Sigmoid colon (tissue), 4 donors: ENCODE results near the gene RAPGEF2.

Experiments
- EP300 ChIP-seq, 4 donors: sonication (generic); formaldehyde crosslinking; IDR thresholded peaks; one replicate each; pipeline ENCODE4 v1.6.1; 2017; ENCODE audit warnings: antibody characterized with exemption in 4 of 4
- POLR2A ChIP-seq, 2 donors: fragments of 450-650 bp; IDR thresholded peaks; one replicate each; pipeline ENCODE4 v1.6.1; 2016; ENCODE audit warnings: antibody characterized with exemption in 2 of 2, mild to moderate bottlenecking in 2 of 2, moderate library complexity in 2 of 2
- POLR2AphosphoS5 ChIP-seq, 4 donors: sonication (generic); formaldehyde crosslinking; IDR thresholded peaks; one replicate each; pipeline ENCODE4 v1.6.1; 2017; ENCODE audit warnings: antibody characterized with exemption in 4 of 4
- TF ChIP-seq, protein P1 (sequence below), 4 experiments: fragments of 450-650 bp in 3 of 4; fragments of 200-600 bp in 1 of 4; IDR thresholded peaks; one replicate each; pipeline ENCODE4 v1.5.1; 2016 to 2019; ENCODE audit warnings: antibody characterized with exemption in 4 of 4, mild to moderate bottlenecking in 3 of 4, moderate library complexity in 2 of 4

DNA sequence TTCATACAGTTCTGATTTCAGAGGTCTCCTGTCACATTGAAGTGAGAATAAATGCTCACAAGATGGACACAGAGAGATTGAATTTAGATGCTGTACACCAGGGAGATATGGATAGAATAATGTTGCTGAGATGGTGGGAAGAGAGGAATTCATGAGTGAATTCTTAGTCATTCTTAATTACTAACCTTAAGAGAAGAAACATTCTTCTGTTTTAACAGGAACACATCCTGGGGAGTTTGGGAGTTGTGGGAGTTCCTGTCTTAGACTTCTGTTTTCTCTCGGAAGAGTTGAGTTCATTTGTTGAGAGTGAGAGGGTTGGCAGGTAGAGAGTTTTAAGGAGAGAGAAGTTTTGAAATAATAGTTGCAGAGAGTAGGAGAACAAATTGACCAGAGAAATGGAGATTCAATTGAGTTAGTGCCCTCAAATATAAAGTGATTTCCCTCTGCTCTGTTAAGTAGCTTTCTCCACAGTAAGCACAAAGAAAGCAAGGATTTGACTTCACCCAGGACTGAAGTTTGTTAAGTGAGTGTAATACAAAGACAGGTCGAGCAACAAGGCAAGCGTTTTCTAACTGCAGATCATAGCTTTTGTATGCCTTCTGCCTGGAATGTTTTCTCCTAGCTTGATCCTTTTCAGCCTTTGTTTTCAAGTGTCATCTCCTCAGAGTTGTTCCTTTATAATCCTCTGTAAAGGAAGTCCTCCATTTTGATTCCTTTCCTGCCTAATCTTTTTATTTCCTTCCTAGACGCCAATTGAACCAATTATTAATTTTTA is 205.9 kb downstream of the RAPGEF2 start:
- TF ChIP-seq, protein P1, sequence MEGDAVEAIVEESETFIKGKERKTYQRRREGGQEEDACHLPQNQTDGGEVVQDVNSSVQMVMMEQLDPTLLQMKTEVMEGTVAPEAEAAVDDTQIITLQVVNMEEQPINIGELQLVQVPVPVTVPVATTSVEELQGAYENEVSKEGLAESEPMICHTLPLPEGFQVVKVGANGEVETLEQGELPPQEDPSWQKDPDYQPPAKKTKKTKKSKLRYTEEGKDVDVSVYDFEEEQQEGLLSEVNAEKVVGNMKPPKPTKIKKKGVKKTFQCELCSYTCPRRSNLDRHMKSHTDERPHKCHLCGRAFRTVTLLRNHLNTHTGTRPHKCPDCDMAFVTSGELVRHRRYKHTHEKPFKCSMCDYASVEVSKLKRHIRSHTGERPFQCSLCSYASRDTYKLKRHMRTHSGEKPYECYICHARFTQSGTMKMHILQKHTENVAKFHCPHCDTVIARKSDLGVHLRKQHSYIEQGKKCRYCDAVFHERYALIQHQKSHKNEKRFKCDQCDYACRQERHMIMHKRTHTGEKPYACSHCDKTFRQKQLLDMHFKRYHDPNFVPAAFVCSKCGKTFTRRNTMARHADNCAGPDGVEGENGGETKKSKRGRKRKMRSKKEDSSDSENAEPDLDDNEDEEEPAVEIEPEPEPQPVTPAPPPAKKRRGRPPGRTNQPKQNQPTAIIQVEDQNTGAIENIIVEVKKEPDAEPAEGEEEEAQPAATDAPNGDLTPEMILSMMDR (IDR thresholded peaks at IDR 0.05): no peak
- TF ChIP-seq POLR2A (IDR thresholded peaks at IDR 0.05): no peak
- TF ChIP-seq POLR2AphosphoS5 (IDR thresholded peaks at IDR 0.05): no peak
- no peak for TF ChIP-seq EP300 (IDR thresholded peaks at IDR 0.05)
